GM13976 (cell line): Measurements from ENCODE around the gene GRM5.
"Not testable (repeated sequence)": the region's sequence is repeated elsewhere in the genome, so short reads cannot be mapped to it uniquely, and the experiment has no call there.

ENCODE experiments used
- DNase-seq: peaks from one replicate; pipeline ENCODE4 v3.0.0; 2012; ENCODE audit warnings: low spot score
- in situ Hi-C: fragments of 300-500 bp; cut with MboI; formaldehyde crosslinking; loops from one replicate; pipeline ENCODE4 v1.12.0; 2022; ENCODE audit warnings: low sequenced_read_pairs, mixed read lengths, inconsistent platforms; ENCODE audit not compliant: unreplicated experiment
- TF ChIP-seq, protein P1 (sequence below): IDR thresholded peaks from 2 replicates; pipeline ENCODE4 v1.5.1; 2012; ENCODE audit warnings: borderline replicate concordance, mild to moderate bottlenecking; ENCODE audit not compliant: insufficient read depth; ENCODE audit errors: extremely low read depth, missing control alignments, control extremely low read depth

The GRM5 gene

DNA sequence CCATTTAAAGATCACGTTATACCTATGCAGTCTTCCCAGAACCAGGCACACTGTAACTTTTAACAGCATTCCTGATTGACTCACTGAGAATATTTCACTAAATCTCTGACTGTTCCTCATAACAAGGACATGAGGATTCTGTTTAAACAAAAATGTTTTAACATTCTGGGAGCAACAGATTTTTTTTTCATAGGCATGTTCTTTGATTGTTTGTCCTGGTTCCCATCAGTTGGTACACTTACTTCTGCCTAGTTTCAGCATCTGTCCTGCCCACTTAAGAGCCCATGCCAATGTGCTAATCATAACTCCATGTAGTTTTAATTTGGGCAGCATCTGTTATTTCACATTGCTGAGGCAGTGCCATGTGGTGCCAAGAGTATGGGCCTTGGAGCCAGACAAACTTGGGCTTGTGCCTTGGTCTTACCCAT lies 589.8 kb downstream of the GRM5 start:
- TF ChIP-seq, protein P1, sequence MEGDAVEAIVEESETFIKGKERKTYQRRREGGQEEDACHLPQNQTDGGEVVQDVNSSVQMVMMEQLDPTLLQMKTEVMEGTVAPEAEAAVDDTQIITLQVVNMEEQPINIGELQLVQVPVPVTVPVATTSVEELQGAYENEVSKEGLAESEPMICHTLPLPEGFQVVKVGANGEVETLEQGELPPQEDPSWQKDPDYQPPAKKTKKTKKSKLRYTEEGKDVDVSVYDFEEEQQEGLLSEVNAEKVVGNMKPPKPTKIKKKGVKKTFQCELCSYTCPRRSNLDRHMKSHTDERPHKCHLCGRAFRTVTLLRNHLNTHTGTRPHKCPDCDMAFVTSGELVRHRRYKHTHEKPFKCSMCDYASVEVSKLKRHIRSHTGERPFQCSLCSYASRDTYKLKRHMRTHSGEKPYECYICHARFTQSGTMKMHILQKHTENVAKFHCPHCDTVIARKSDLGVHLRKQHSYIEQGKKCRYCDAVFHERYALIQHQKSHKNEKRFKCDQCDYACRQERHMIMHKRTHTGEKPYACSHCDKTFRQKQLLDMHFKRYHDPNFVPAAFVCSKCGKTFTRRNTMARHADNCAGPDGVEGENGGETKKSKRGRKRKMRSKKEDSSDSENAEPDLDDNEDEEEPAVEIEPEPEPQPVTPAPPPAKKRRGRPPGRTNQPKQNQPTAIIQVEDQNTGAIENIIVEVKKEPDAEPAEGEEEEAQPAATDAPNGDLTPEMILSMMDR: no peak
- no peak for DNase-seq
- in situ Hi-C loops: no loop called here

DNA sequence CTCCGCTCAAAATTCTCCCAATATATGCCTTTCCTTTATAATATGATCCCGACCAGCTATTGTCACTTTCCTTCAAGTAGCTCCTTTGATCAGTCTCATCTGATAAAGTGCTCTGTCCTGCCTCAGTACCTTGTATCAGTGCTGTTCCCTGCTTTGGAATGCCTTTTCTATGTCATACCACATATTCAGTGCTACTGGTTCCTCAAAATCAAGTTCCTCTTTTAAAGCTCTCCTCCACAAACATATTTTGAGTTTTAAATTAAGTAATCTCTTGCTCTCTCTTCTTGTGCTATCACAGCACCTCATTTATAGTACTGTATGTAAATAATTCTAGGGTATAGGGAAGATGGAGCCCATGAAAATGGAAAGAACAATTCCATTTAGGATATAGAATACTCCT lies 591.1 kb downstream of the GRM5 start:
- DNase-seq: no peak
- TF ChIP-seq, protein P1: no peak
- in situ Hi-C loops: no loop called here

DNA sequence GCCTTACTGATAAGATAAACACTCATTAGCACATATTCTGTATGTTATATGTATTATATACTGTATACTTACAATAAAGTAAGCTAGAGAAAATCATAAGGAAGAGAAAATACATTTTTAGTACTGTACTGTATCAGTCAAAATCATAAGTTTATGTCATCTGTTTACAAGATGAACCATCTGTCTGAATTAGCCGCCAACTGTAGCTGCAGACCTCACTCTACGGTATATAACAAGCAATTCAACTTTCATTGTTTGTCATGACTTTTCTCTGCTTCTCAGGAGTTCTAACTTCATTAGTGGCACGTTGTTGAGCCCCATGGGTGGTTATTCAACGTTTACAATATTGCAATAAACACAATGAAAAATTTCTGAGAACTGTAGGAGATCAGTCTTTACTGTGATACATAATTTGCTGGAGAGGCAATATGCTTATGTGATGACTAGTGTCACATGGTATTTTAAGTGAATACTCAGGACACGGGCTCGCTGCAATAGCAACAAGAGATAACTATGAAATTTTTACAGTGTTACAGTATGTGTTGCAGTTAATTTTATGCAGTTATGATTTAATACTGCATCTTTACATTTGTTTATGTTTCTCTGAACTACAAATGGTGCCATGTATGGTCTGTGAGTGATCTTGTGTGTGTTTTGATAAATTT lies 596.1 kb downstream of the GRM5 start:
- DNase-seq: no peak
- TF ChIP-seq, protein P1: no peak
- in situ Hi-C loops: no loop called here

DNA sequence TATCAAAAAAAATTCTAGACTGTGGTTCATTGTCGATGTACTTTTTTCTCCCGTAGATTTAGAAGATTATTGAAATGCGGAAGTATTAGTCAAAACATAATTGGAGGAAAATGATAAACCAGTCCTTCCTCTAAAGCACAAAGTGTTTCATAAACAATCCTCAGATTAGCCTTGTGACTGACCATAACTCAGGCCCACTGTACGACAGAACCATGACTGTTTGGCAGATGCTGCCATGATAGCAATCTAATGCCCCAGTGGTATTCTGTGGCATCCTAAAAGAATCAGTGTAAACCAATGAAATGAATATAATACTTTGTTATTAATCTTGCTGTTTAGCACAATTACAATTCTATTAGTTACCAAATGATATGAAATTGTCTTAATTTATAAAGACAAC lies 601.3 kb downstream of the GRM5 start:
- in situ Hi-C loops: no loop called here
- no peak for DNase-seq
- TF ChIP-seq, protein P1: no peak

DNA sequence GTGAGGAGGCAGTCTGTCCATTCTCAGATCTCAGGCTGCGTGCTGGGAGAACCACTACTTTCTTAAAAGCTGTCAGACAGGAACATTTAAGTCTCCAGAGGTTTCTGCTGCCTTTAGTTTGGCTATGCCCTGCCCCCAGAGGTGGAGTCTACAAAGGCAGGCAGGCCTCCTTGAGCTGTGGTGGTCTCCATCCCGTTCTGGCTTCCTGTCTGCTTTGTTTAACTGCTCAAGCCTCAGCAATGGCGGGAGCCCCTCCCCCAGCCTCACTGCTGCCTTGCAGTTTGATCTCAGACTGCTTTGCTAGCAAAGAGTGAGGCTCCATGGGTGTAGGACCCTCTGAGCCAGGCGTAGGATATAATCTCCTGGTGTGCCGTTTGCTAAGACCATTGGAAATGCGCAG lies 602.5 kb downstream of the GRM5 start:
- in situ Hi-C loops, DNase-seq: not testable (repeated sequence)

DNA sequence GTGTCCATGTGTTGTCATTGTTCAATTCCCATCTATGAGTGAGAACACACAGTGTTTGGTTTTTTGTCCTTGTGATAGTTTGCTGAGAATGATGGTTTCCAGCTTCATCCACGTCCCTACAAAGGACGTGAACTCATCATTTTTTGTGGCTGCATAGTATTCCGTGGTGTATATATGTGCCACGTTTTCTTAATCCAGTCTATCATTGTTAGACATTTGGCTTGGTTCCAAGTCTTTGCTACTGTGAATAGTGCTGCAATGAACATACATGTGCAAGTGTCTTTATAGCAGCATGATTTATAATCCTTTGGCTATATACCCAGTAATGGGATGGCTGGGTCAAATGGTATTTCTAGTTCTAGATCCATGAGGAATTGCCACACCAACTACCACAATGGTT lies 607.7 kb downstream of the GRM5 start:
- DNase-seq, in situ Hi-C loops: not testable (repeated sequence)

DNA sequence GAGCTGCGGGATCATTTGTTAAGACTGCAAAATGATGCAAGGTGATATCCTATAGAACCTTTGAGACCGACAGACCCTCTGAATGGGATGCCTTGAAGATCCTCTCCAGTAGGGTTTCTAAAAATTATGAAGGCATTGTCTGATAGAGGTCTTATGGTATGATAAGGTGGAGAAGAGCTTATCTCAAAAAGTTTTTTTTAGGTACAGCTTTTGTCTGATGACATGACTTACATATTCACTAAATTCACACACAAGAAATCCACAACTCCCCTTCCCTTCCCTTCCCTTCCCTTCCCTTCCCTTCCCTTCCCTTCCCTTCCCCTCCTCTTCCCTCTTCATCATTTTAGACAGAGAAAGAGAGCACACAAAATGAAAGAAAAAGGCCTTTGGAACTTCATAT lies 609.8 kb downstream of the GRM5 start:
- in situ Hi-C loops: no loop called here
- TF ChIP-seq, protein P1: no peak
- no peak for DNase-seq

DNA sequence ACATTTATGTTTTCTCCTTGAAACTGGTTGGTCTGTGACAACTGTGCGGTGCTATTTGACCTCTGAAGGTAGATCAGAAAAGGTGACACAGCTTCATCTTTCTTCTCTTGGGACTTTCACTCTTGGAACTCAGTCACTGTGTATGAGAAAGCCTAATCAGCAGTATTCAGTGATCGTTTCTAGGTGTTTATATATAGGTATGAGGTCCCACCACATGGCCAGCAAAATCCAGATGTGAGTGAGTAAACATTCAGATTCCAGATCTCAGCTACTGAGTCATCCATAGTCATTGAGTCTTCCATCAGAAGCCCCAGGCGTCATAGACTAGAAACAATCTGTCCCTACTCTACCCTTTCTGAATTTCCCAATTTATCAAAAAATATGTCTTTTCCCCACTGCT lies 610.9 kb downstream of the GRM5 start:
- TF ChIP-seq, protein P1: no peak
- in situ Hi-C loops: no loop called here

More for the DNA sequence above, 610.9 kb downstream of the GRM5 start:
- no peak for DNase-seq
